ENCODE data around the gene CXCR6.

DNA sequence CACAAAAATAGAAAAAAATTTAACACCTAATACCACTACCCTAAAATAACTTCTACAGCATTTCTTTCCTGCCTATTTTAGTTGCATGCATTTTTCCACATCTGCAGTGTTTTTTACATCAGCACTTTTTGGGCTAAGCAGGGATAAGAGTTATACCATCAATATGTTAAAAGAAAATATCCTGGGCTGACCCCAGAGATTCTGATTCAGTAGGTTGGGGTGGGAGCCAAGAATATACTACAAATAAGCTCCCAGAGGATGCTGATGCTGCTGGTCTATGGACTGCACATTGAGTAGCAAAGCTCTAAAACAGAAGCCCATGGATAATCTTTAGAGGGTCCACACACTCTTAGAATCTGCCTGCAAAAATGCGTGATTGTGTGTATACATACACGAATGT lies 37.6 kb downstream of the CXCR6 start:
- TF ChIP-seq POLR2AphosphoS5 (IDR thresholded peaks at IDR 0.05) (no peak), POLR2A (IDR thresholded peaks at IDR 0.05) (no peak), EP300 (IDR thresholded peaks at IDR 0.05) (no peak)
- TF ChIP-seq, protein P1, sequence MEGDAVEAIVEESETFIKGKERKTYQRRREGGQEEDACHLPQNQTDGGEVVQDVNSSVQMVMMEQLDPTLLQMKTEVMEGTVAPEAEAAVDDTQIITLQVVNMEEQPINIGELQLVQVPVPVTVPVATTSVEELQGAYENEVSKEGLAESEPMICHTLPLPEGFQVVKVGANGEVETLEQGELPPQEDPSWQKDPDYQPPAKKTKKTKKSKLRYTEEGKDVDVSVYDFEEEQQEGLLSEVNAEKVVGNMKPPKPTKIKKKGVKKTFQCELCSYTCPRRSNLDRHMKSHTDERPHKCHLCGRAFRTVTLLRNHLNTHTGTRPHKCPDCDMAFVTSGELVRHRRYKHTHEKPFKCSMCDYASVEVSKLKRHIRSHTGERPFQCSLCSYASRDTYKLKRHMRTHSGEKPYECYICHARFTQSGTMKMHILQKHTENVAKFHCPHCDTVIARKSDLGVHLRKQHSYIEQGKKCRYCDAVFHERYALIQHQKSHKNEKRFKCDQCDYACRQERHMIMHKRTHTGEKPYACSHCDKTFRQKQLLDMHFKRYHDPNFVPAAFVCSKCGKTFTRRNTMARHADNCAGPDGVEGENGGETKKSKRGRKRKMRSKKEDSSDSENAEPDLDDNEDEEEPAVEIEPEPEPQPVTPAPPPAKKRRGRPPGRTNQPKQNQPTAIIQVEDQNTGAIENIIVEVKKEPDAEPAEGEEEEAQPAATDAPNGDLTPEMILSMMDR (IDR thresholded peaks at IDR 0.05), result no peak
